GM23338 (cell line): ENCODE measurements around the gene LHX4. TPM values are rescaled to one million over a fixed set of nuclear protein-coding genes. Genes with fewer than 3 reads are reported as not detected.

ENCODE experiments used
- ATAC-seq: fragments of 200-7000 bp; cut with Tn5 transposase; 3 replicates; pipeline ENCODE4 v1.9.1; 2020
- DNase-seq: peaks from one replicate; pipeline ENCODE4 v3.0.0-alpha.2; 2015; ENCODE audit warnings: low spot score
- H2AFZ ChIP-seq: fragments of 200-600 bp; sonication (generic); 2 replicates; pipeline ENCODE4 v1.8.0; 2016; ENCODE audit warnings: antibody characterized with exemption, mild to moderate bottlenecking, moderate library complexity
- H3F3A ChIP-seq: fragments of 200-600 bp; sonication (generic); replicated peaks from 2 replicates; pipeline ENCODE4 v1.8.0; 2017; ENCODE audit warnings: antibody characterized with exemption, mixed run types, low read depth
- H3K27ac ChIP-seq: fragments of 200-600 bp; sonication (generic); 2 replicates; pipeline ENCODE4 v1.6.1; 2016; ENCODE audit warnings: low read depth
- H3K27me3 ChIP-seq: fragments of 200-600 bp; sonication (generic); 2 replicates; pipeline ENCODE4 v1.8.0; 2016; ENCODE audit warnings: mild to moderate bottlenecking, mixed run types, moderate library complexity; ENCODE audit not compliant: insufficient read depth
- H3K36me3 ChIP-seq: fragments of 200-600 bp; sonication (generic); 2 replicates; pipeline ENCODE4 v1.8.0; 2016; ENCODE audit warnings: mild to moderate bottlenecking; ENCODE audit not compliant: insufficient read depth
- H3K4me1 ChIP-seq: fragments of 200-600 bp; sonication (generic); 2 replicates; pipeline ENCODE4 v1.8.0; 2016; ENCODE audit warnings: mild to moderate bottlenecking, moderate library complexity; ENCODE audit not compliant: insufficient read depth
- H3K4me2 ChIP-seq: fragments of 200-600 bp; sonication (generic); 2 replicates; pipeline ENCODE4 v1.7.1; 2017; ENCODE audit warnings: mixed run types
- H3K4me3 ChIP-seq: fragments of 200-600 bp; sonication (generic); 2 replicates; pipeline ENCODE4 v1.6.1; 2016; ENCODE audit warnings: mixed run types
- H3K79me2 ChIP-seq: fragments of 200-600 bp; sonication (generic); replicated peaks from 2 replicates; pipeline ENCODE4 v1.8.0; 2017; ENCODE audit warnings: mild to moderate bottlenecking; ENCODE audit not compliant: insufficient read depth
- H3K9me2 ChIP-seq: fragments of 200-600 bp; sonication (generic); 2 replicates; pipeline ENCODE4 v1.8.0; 2017; ENCODE audit not compliant: insufficient read depth
- H4K20me1 ChIP-seq: fragments of 200-600 bp; sonication (generic); replicated peaks from 2 replicates; pipeline ENCODE4 v1.8.0; 2017; ENCODE audit warnings: mild to moderate bottlenecking; ENCODE audit not compliant: insufficient read depth
- H3K27ac Mint-ChIP-seq: 2 replicates; pipeline ENCODE4 v1.8.0; 2020; ENCODE audit warnings: inconsistent platforms, mild to moderate bottlenecking, moderate library complexity, mixed read lengths
- H3K27me3 Mint-ChIP-seq: 3 replicates; pipeline ENCODE4 v1.8.0; 2022; ENCODE audit warnings: low read depth, mild to moderate bottlenecking, moderate library complexity, mixed read lengths, inconsistent platforms; ENCODE audit not compliant: insufficient read depth, poor library complexity
- H3K36me3 Mint-ChIP-seq: 3 replicates; pipeline ENCODE4 v1.8.0; 2021; ENCODE audit warnings: low read depth, mild to moderate bottlenecking, inconsistent platforms, moderate library complexity, mixed read lengths
- H3K4me1 Mint-ChIP-seq: 3 replicates; pipeline ENCODE4 v1.8.0; 2020; ENCODE audit warnings: mild to moderate bottlenecking, inconsistent platforms, mixed read lengths
- H3K4me3 Mint-ChIP-seq: 3 replicates; pipeline ENCODE4 v1.8.0; 2021; ENCODE audit warnings: moderate library complexity, mild to moderate bottlenecking, inconsistent platforms, mixed read lengths
- H3K9me3 Mint-ChIP-seq: 3 replicates; pipeline ENCODE4 v1.8.0; 2020; ENCODE audit warnings: moderate library complexity, mild to moderate bottlenecking, inconsistent platforms, mixed read lengths
- CREB1 ChIP-seq: fragments of 250-450 bp; sonication (Bioruptor Pico); IDR thresholded peaks from 2 replicates; pipeline ENCODE4 v1.5.0; 2020; ENCODE audit warnings: low read depth, mild to moderate bottlenecking, moderate library complexity
- CTCF ChIP-seq, 2 experiments: fragments of 200-600 bp in 1 of 2; sonication (generic) in 1 of 2; conservative IDR thresholded peaks; 2 replicates each; pipeline versions ENCODE4 v1.5.1 to v1.6.1; 2016 to 2017; ENCODE audit warnings: antibody characterized with exemption in 2 of 2, low read depth in 2 of 2, mild to moderate bottlenecking in 2 of 2, moderate library complexity in 1 of 2
- ETS1 ChIP-seq: IDR thresholded peaks from 2 replicates; pipeline ENCODE4 v1.6.1; 2016; ENCODE audit warnings: antibody characterized with exemption
- EZH2 ChIP-seq: fragments of 200-600 bp; sonication (generic); IDR thresholded peaks from one replicate; pipeline ENCODE4 v1.8.0; 2017; ENCODE audit warnings: antibody characterized with exemption, mild to moderate bottlenecking, low read depth; ENCODE audit not compliant: unreplicated experiment
- EZH2phosphoT487 ChIP-seq: fragments of 200-600 bp; sonication (generic); IDR thresholded peaks from one replicate; pipeline ENCODE4 v1.8.1; 2018; ENCODE audit warnings: antibody characterized with exemption; ENCODE audit not compliant: unreplicated experiment
- JUNB ChIP-seq: IDR thresholded peaks from one replicate; pipeline ENCODE4 v1.6.1; 2016; ENCODE audit warnings: antibody characterized with exemption; ENCODE audit not compliant: unreplicated experiment
- NANOG ChIP-seq: IDR thresholded peaks from 2 replicates; pipeline ENCODE4 v1.6.1; 2016; ENCODE audit warnings: antibody characterized with exemption, borderline replicate concordance
- POLR2AphosphoS5 ChIP-seq: IDR thresholded peaks from 2 replicates; pipeline ENCODE4 v1.6.1; 2016; ENCODE audit warnings: antibody characterized with exemption, low read depth
- REST ChIP-seq: IDR thresholded peaks from one replicate; pipeline ENCODE4 v1.6.1; 2018; ENCODE audit warnings: antibody characterized with exemption; ENCODE audit not compliant: unreplicated experiment
- STAT1 ChIP-seq: IDR thresholded peaks from one replicate; pipeline ENCODE4 v1.6.1; 2016; ENCODE audit warnings: antibody characterized with exemption; ENCODE audit not compliant: unreplicated experiment
- ZNF114 ChIP-seq: fragments of 250-450 bp; sonication (Bioruptor Pico); IDR thresholded peaks from 2 replicates; pipeline ENCODE4 v1.5.0; 2020; ENCODE audit warnings: mild to moderate bottlenecking, moderate library complexity
- ZNF331 ChIP-seq: fragments of 250-450 bp; sonication (Bioruptor Pico); IDR thresholded peaks from 2 replicates; pipeline ENCODE4 v1.5.0; 2020; ENCODE audit warnings: low read depth, mild to moderate bottlenecking, moderate library complexity
- ZNF462 ChIP-seq: fragments of 250-450 bp; sonication (Bioruptor Pico); IDR thresholded peaks from 2 replicates; pipeline ENCODE4 v1.5.0; 2020; ENCODE audit warnings: mild to moderate bottlenecking, moderate library complexity
- polyA plus RNA-seq: library from polyadenylated mRNA; unstranded; fragments of >200 nt; fragmentation: Nextera tagmentation; extraction: Ambion mirVana; gene quantifications from 2 replicates; pipeline ENCODE4 v1.2.1, GENCODE V29; 2016
- total RNA-seq: library from RNA; depleted of rRNA; stranded (reverse); fragments of >200 nt; shearing (Covaris generic); gene quantifications from 2 replicates; pipeline ENCODE4 v1.2.3, GENCODE V29; 2014

Gene LHX4
- total and polyA plus RNA-seq, 2 experiments from 2014 or later, result 1.4 to 2.5 TPM

- Histone ChIP-seq H3K4me1 (peaks cover 58% of the 10 kb centered on the region), H4K20me1 (no peaks in the 10 kb centered on the region; the same call in 1 of the 2 replicates), H3K9me2 (no peaks in the 10 kb centered on the region), H3F3A (peaks cover 39% of the 10 kb centered on the region), H3K27ac (no peak overlapping the region), H3K27me3 (peaks cover 86% of the 10 kb centered on the region), H3K36me3 (no peaks in the 10 kb centered on the region), H3K79me2 (0 out of 2 replicates have a peak, but pooled peaks cover 4% of the 10 kb centered on the region), H2AFZ (peak overlapping the region; percentile 52), H3K4me2 (peak overlapping the region; percentile 100), H3K4me3 (peak overlapping the region; percentile 62)
- Mint-ChIP-seq H3K27ac (no peak overlapping the region), H3K27me3 (peaks cover 83% of the 10 kb centered on the region), H3K36me3 (no peaks in the 10 kb centered on the region), H3K4me1 (peaks cover 73% of the 10 kb centered on the region), H3K9me3 (no peaks in the 10 kb centered on the region; the same call in 2 of the 3 replicates), H3K4me3 (peak overlapping the region; percentile 77)
- TF ChIP-seq ZNF331, result no peak
- TF ChIP-seq NANOG, result no peak
- no peak for TF ChIP-seq CREB1 (CRISPR knock-in tag)
- TF ChIP-seq JUNB, result no peak
- TF ChIP-seq POLR2AphosphoS5, result no peak
- no peak for TF ChIP-seq ETS1
- TF ChIP-seq STAT1, result no peak
- TF ChIP-seq EZH2, result no peak
- no peak for TF ChIP-seq ZNF462 (CRISPR knock-in tag)
- no peak for TF ChIP-seq REST
- TF ChIP-seq CTCF (conservative IDR thresholded peaks at IDR 0.05; ENCODE audit: low read depth in 2 of 2), result no peak
- TF ChIP-seq ZNF114 (CRISPR knock-in tag), result no peak
- TF ChIP-seq EZH2phosphoT487, result no peak
- ATAC-seq, result peak; percentile 12
- DNase-seq, result peak; percentile 74
Observed at GRCh38 chr1:180235077-180235501, 5.0 kb downstream of the LHX4 start.
